ENCODE data around the gene PTPRN2. TPM values are rescaled to one million over a fixed set of nuclear protein-coding genes. Genes with fewer than 3 reads are reported as not detected.

PTPRN2 gene
- total and polyA plus RNA-seq, 2 of the 8 experiments (the other 6 are each of a cell fraction or from before 2014, with no cell fraction given) = 2.6 to 4.5 TPM

DNA sequence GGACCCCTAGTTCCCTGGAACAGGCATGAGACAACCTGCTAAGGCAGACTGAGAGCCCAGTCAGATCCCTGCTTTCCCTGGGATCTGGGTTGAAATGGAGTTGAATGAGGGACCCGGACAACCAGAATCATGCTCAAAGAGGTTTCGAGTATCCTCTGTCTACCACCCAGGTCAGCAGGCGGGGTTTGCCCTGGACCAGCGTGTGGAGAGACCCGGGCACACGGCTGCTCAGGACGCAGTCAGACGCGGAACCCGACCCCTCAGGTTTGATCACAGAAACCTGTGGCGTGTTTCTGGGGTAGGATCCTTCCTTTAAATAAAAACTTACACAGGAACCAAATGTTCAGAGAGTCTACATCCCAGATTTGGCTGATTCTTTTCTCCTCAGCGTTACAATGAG, 330.6 kb downstream of the PTPRN2 start:
- no peak overlapping the region for H3K27ac ChIP-seq (ENCODE audit: low read depth, low read length)
- CTCF ChIA-PET (ENCODE audit: partially characterized antibody) = interaction anchor here (0.6 kb wide), 1 partner anchor 36 kb away, joined by 3 read pairs; no protein-coding TSS in a partner anchor
- H3K9ac ChIP-seq (replicated peaks in 1 of 4; ENCODE audit: extremely low read depth in 1 of 4, low read depth in 3 of 4, low read length in 3 of 4) = no peak overlapping the region
- no peak overlapping the region for H3K4me2 ChIP-seq (ENCODE audit: insufficient read depth in 1 of 2, low read depth in 2 of 2, low read length in 2 of 2)
- H2AK5ac ChIP-seq (ENCODE audit: low read depth, low read length) = no peak overlapping the region
- no peak overlapping the region for H4K8ac ChIP-seq (ENCODE audit: extremely low read depth, insufficient read depth, low read length)
- FAIRE-seq (no peak), DNase-seq (ENCODE audit: low read depth in 1 of 2, low spot score in 2 of 2) (no peak)
- H4K5ac ChIP-seq (ENCODE audit: insufficient read length, low read depth, low read length) = no peak overlapping the region
- no peak overlapping the region for H2BK20ac ChIP-seq (ENCODE audit: low read length)
- POLR2A ChIA-PET (ENCODE audit: partially characterized antibody) = no interaction called here
- no peak overlapping the region for H3K14ac ChIP-seq (ENCODE audit: insufficient read length)
- no peak overlapping the region for H2BK12ac ChIP-seq (ENCODE audit: low read depth, low read length)
- peaks cover under 1% of the 10 kb centered on the region; the same call in 1 of the 2 replicates for H3K23me2 ChIP-seq (ENCODE audit: low read depth, low read length)
- no peak overlapping the region for H2BK120ac ChIP-seq (replicated peaks; ENCODE audit: low read depth, low read length)
- no peak overlapping the region for H3K4ac ChIP-seq (replicated peaks; ENCODE audit: insufficient read length, low read depth, low read length)
- no peaks in the 10 kb centered on the region for H3K27me3 ChIP-seq (replicated peaks in 1 of 4; ENCODE audit: control insufficient read depth in 3 of 4, extremely low read depth in 1 of 4, insufficient read depth in 3 of 4, low read length in 3 of 4)
- no peak overlapping the region for H2AFZ ChIP-seq (ENCODE audit: low read length)
- no peak overlapping the region for H4K91ac ChIP-seq (replicated peaks; ENCODE audit: insufficient read length, low read length)
- H3K4me3 ChIP-seq (ENCODE audit: extremely low read depth in 1 of 4, insufficient read depth in 2 of 4, low read depth in 3 of 4, low read length in 4 of 4) = no peak overlapping the region
- H3K4me1 ChIP-seq (replicated peaks in 1 of 4; ENCODE audit: control insufficient read depth in 3 of 4, insufficient read depth in 4 of 4, low read length in 3 of 4) = peaks cover 0 to 3% (median 0%) of the 10 kb centered on the region in 4 experiments; a peak in 1 of 7 replicates
- TF ChIP-seq CREB1 (IDR thresholded peaks at IDR 0.05) (no peak), CHD2 (IDR thresholded peaks at IDR 0.05; ENCODE audit: low read length) (no peak)
- no peaks in the 10 kb centered on the region for H3K79me2 ChIP-seq (ENCODE audit: control insufficient read depth in 1 of 2, insufficient read depth in 2 of 2, low read length in 2 of 2)
- H3K18ac ChIP-seq (ENCODE audit: extremely low read depth, low read length) = no peak overlapping the region
- no peak overlapping the region for H3K56ac ChIP-seq (replicated peaks; ENCODE audit: insufficient read length, low read depth, low read length)
- H4K20me1 ChIP-seq (replicated peaks in 1 of 2; ENCODE audit: control insufficient read depth in 1 of 2, insufficient read depth in 2 of 2, low read length in 2 of 2) = peaks cover 0 to under 1% of the 10 kb centered on the region in 2 experiments
- no peak overlapping the region for H3K23ac ChIP-seq (ENCODE audit: insufficient read length)
- H2BK15ac ChIP-seq (ENCODE audit: low read length) = no peak overlapping the region
- H2BK5ac ChIP-seq (ENCODE audit: low read depth, low read length) = no peak overlapping the region
- peaks cover 13 to 66% of the 10 kb centered on the region in 2 experiments; a peak in 3 of 4 replicates for H3K9me3 ChIP-seq (ENCODE audit: insufficient read depth in 2 of 2, low read depth in 1 of 2, low read length in 1 of 2)
- H3K79me1 ChIP-seq (ENCODE audit: low read depth, low read length) = no peaks in the 10 kb centered on the region; the same call in none of the 2 replicates
- WGBS, 2 experiments (ENCODE audit: extremely low coverage in 1 of 2, insufficient coverage in 1 of 2, insufficient read length in 1 of 2, insufficient replicate concordance in 2 of 2, low coverage in 1 of 2, low lambda C conversion rate in 2 of 2, missing lambda C conversion rate in 1 of 2) = 88% methylated on average over 12 of the region's 12 CpGs; no CpG with 5 or more reads in 1 of the 2 experiments
- no peaks in the 10 kb centered on the region; a peak in 1 of 8 replicates for H3K36me3 ChIP-seq (ENCODE audit: control insufficient read depth in 2 of 4, insufficient read depth in 4 of 4, low read length in 3 of 4)

Measured in H1 (cell line).